GM23248 (cell line): ENCODE measurements around the gene C6orf120. TPM values are rescaled to one million over a fixed set of nuclear protein-coding genes. Genes with fewer than 3 reads are reported as not detected.

Source experiments
- DNase-seq: peaks from one replicate; pipeline ENCODE4 v3.0.0-alpha.2; 2015
- H2AFZ ChIP-seq: fragments of 200-600 bp; sonication (generic); 2 replicates; pipeline ENCODE4 v1.6.1; 2016; ENCODE audit warnings: antibody characterized with exemption
- H3F3A ChIP-seq: fragments of 200-600 bp; sonication (generic); 2 replicates; pipeline ENCODE4 v1.6.1; 2016; ENCODE audit warnings: mild to moderate bottlenecking, antibody characterized with exemption, mixed run types; ENCODE audit not compliant: insufficient read depth
- H3K27ac ChIP-seq: fragments of 200-600 bp; sonication (generic); 2 replicates; pipeline ENCODE4 v1.5.1; 2016; ENCODE audit warnings: mild to moderate bottlenecking
- H3K27me3 ChIP-seq: fragments of 200-600 bp; sonication (generic); replicated peaks from 2 replicates; pipeline ENCODE4 v1.6.1; 2016; ENCODE audit warnings: mild to moderate bottlenecking; ENCODE audit not compliant: insufficient read depth
- H3K36me3 ChIP-seq: fragments of 200-600 bp; sonication (generic); 2 replicates; pipeline ENCODE4 v1.6.1; 2016; ENCODE audit warnings: low read depth, mild to moderate bottlenecking
- H3K4me1 ChIP-seq: fragments of 200-600 bp; sonication (generic); 2 replicates; pipeline ENCODE4 v1.6.1; 2016; ENCODE audit warnings: mild to moderate bottlenecking; ENCODE audit not compliant: insufficient read depth
- H3K4me2 ChIP-seq: fragments of 200-600 bp; sonication (generic); one replicate; pipeline ENCODE4 v1.6.1; 2016; ENCODE audit warnings: mild to moderate bottlenecking; ENCODE audit not compliant: unreplicated experiment
- H3K4me3 ChIP-seq: fragments of 200-600 bp; sonication (generic); 2 replicates; pipeline ENCODE4 v1.5.1; 2016; ENCODE audit warnings: mild to moderate bottlenecking
- H3K79me2 ChIP-seq: fragments of 200-600 bp; sonication (generic); 2 replicates; pipeline ENCODE4 v1.6.1; 2016; ENCODE audit warnings: mild to moderate bottlenecking; ENCODE audit not compliant: insufficient read depth
- H3K9ac ChIP-seq: fragments of 200-600 bp; sonication (generic); 2 replicates; pipeline ENCODE4 v1.6.1; 2016; ENCODE audit warnings: mild to moderate bottlenecking
- H3K9me2 ChIP-seq: fragments of 200-600 bp; sonication (generic); 2 replicates; pipeline ENCODE4 v1.6.1; 2016; ENCODE audit warnings: mixed run types, mild to moderate bottlenecking, moderate library complexity; ENCODE audit not compliant: insufficient read depth
- H3K9me3 ChIP-seq: fragments of 200-600 bp; sonication (generic); one replicate; pipeline ENCODE4 v1.6.1; 2017; ENCODE audit warnings: low read depth
- H4K20me1 ChIP-seq: fragments of 200-600 bp; sonication (generic); 2 replicates; pipeline ENCODE4 v1.6.0; 2016; ENCODE audit not compliant: insufficient read depth
- EZH2 ChIP-seq: fragments of 200-600 bp; sonication (generic); IDR thresholded peaks from 2 replicates; pipeline ENCODE4 v1.6.1; 2018; ENCODE audit warnings: antibody characterized with exemption, mild to moderate bottlenecking; ENCODE audit not compliant: insufficient read depth, poor library complexity, severe bottlenecking
- EZH2phosphoT487 ChIP-seq: fragments of 200-600 bp; sonication (generic); IDR thresholded peaks from 2 replicates; pipeline ENCODE4 v1.6.1; 2018; ENCODE audit warnings: antibody characterized with exemption, moderate library complexity, mild to moderate bottlenecking, low read depth; ENCODE audit not compliant: insufficient read depth
- WGBS, 2 experiments: methylation state at CpG; one replicate each; pipeline ENCODE4 v1.1.6; 2015 to 2017; ENCODE audit warnings: low lambda C conversion rate in 2 of 2, low coverage in 1 of 2; ENCODE audit errors: missing lambda C conversion rate in 2 of 2; 5-methylcytosine and 5-hydroxymethylcytosine counted together
- in situ Hi-C: fragments of 300-500 bp; cut with MboI; formaldehyde crosslinking; loops from 2 replicates; pipeline ENCODE4 v1.15.0; 2020
- polyA plus RNA-seq: library from polyadenylated mRNA; unstranded; fragments of >200 nt; fragmentation: Nextera tagmentation; extraction: Ambion mirVana; gene quantifications from 2 replicates; pipeline ENCODE4 v1.2.1, GENCODE V29; 2016
- total RNA-seq: library from RNA; depleted of rRNA; stranded (reverse); fragments of >200 nt; shearing (Covaris generic); gene quantifications from 2 replicates; pipeline ENCODE4 v1.2.3, GENCODE V29; 2014

C6orf120 gene
- total and polyA plus RNA-seq, 2 experiments from 2014 or later = 39.4 to 72.7 TPM

DNA sequence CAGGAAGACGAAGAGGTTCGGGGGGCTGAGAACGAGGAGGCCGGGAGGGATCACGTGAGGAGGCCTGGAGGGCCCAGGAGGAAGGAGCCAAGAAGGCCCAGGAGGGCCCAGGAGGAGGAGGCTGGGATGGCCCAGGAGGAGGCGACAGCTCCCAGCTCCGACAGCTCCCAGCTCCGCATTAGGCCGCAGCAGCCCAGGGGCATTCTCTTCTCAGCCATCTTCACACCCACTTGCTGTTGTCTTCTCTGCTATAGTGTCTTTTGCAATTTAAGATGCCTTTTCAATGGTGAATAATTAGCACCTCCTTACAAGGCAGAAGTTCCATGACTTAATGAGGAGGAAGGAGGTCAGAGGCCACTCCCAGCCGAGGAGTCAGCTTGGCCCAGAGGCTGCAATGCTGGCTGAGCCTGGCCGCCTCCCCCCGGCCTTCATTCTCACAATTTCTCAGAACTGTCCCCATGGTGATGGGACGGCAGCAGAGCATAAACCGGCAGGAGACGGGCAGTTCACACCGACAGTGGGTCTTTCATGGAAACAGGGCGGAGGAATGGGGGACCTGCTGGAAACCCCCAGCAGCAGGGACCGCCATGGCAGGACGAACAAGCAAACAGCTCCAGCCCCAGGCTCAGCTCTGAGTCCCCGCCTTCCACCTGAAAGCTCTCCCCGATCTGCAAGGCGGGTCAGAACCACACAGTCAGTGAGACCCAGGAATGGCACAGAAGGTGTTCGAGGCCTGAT lies 45.2 kb upstream of the C6orf120 start:
- Histone ChIP-seq H2AFZ (no peak overlapping the region), H3K4me3 (no peak overlapping the region), H3K79me2 (no peaks in the 10 kb centered on the region), H3K27me3 (no peaks in the 10 kb centered on the region), H3K9ac (no peak overlapping the region), H3K36me3 (no peaks in the 10 kb centered on the region; the same call in 1 of the 2 replicates), H4K20me1 (no peaks in the 10 kb centered on the region), H3K4me2 (no peak overlapping the region), H3K9me2 (no peaks in the 10 kb centered on the region), H3K9me3 (no peaks in the 10 kb centered on the region), H3K4me1 (no peaks in the 10 kb centered on the region), H3K27ac (no peak overlapping the region), H3F3A (no peaks in the 10 kb centered on the region)
- DNase-seq = no peak
- in situ Hi-C loops = no loop called here
- TF ChIP-seq EZH2 (no peak), EZH2phosphoT487 (no peak)
- 95 to 96% methylated on average over 15 to 23 of the region's 23 CpGs for WGBS, 2 experiments

DNA sequence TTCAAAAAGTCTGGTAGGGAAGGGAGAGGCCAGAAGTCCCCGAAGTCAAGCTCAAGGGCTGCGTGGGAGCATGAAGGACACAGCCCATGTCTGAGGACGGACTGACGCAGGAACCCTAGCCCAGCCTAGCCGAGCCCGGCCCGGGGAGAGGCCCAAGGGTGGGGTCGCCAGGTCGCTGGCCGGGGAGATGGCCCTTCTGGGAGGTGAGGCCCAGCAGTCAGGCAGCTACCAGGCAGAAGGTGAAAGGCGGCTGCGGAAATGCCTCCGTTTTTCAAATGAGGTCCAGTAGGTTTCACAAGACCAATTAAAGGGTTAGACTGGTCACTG lies 44.7 kb upstream of the C6orf120 start:
- H3K9me2 ChIP-seq = no peaks in the 10 kb centered on the region
- in situ Hi-C loops = no loop called here

DNA sequence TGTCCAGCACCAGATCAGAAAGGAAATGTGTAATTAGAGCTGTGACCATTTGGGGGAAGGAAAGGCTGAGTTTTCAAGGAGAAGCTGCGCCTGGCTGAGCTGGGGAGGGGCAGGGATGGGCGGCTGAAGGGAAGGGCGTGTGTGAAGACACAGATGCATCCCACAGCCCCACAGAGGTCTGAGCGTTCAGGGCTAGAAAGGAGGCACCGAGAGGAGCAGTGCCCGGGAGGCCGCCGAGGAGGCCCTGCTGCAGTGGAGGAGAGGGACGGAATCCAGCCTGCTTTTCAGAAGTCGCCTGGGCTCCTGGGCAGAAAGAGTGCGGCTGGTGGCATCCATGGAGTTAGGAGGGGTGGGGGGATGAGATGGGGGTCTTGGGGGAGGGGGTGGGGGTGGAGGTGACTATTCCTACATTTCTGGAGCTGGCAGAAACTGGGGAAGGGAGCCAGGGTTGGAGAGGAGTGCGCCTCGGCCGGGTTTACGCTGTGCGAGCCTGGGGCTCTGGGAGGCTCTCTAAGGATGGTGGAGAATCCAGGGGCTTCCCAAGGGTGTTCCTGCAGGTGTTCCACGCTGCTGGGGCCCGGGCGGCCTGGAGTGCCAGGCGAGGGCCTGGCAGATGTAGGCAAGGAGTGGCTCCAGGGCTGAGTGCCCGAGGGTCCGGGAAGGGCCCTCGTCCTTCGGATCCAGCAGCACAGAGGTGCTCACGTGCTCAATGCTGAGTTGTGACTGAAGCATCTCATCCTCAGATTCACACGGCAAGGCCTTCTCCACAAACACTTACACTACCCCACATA lies 41.9 kb upstream of the C6orf120 start:
- Histone ChIP-seq H3K4me1 (no peaks in the 10 kb centered on the region), H3K27me3 (no peaks in the 10 kb centered on the region), H3K9me2 (no peaks in the 10 kb centered on the region), H3K36me3 (no peaks in the 10 kb centered on the region), H3K4me3 (no peak overlapping the region), H4K20me1 (no peaks in the 10 kb centered on the region), H3K79me2 (no peaks in the 10 kb centered on the region), H3K4me2 (no peak overlapping the region), H3K9me3 (no peaks in the 10 kb centered on the region), H3F3A (no peaks in the 10 kb centered on the region), H2AFZ (no peak overlapping the region), H3K27ac (no peak overlapping the region), H3K9ac (no peak overlapping the region)
- in situ Hi-C loops = no loop called here
- DNase-seq = no peak
- WGBS, 2 experiments = 95 to 96% methylated on average over 24 of the region's 26 CpGs
- no peak for TF ChIP-seq EZH2phosphoT487
- TF ChIP-seq EZH2 = no peak

More for the DNA sequence above, 44.7 kb upstream of the C6orf120 start:
- Histone ChIP-seq H4K20me1 (no peaks in the 10 kb centered on the region), H3K9ac (no peak overlapping the region), H3K4me3 (no peak overlapping the region), H3K27me3 (no peaks in the 10 kb centered on the region), H3F3A (no peaks in the 10 kb centered on the region), H3K36me3 (no peaks in the 10 kb centered on the region), H3K9me3 (no peaks in the 10 kb centered on the region), H3K79me2 (no peaks in the 10 kb centered on the region), H3K27ac (no peak overlapping the region), H3K4me1 (no peaks in the 10 kb centered on the region), H2AFZ (no peak overlapping the region), H3K4me2 (no peak overlapping the region)
- WGBS, 2 experiments = 91 to 93% methylated on average over 13 of the region's 13 CpGs
- no peak for DNase-seq
- TF ChIP-seq EZH2 (no peak), EZH2phosphoT487 (no peak)

DNA sequence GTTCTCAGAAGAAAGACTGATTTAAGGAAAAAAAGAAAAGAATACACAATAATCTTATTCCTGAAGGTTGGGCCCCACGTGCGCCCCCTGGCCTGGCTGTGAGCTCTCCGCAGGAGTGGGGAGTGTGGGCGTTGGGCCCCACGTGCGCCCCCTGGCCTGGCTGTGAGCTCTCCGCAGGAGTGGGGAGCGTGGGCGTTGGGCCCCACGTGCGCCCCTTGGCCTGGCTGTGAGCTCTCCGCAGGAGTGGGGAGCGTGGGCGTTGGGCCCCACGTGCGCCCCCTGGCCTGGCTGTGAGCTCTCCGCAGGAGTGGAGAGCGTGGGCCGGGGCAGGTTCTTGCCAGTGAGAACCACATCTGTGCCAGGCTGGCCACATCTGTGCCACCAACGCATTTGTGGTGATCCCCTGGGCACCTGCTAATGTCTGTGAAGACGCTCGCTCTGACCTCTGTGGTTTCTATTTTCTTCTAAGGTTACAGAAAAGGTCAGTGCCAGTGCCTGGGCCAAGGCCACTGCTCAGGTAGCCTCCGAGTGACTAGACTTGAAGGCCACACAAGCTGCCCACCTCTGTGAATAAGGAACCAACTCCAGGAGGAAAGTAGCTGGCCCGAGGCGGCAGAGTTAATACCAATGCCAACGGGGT lies 41.1 kb upstream of the C6orf120 start:
- Histone ChIP-seq H3K27ac (no peak overlapping the region), H3K27me3 (no peaks in the 10 kb centered on the region), H2AFZ (no peak overlapping the region), H3K4me1 (no peaks in the 10 kb centered on the region), H3K4me3 (no peak overlapping the region), H3K79me2 (no peaks in the 10 kb centered on the region), H3K9me2 (no peaks in the 10 kb centered on the region), H3K9me3 (no peaks in the 10 kb centered on the region), H3K4me2 (no peak overlapping the region), H3K9ac (no peak overlapping the region), H4K20me1 (no peaks in the 10 kb centered on the region), H3K36me3 (no peaks in the 10 kb centered on the region), H3F3A (no peaks in the 10 kb centered on the region)
- no peak for TF ChIP-seq EZH2
- TF ChIP-seq EZH2phosphoT487 = no peak
- DNase-seq = no peak
- 92 to 99% methylated on average over 13 to 26 of the region's 26 CpGs for WGBS, 2 experiments
- in situ Hi-C loops = no loop called here
